Small intestine (tissue), 7 donors: Measurements from ENCODE around the gene WNT2B. TPM values are rescaled to one million over a fixed set of nuclear protein-coding genes. Genes with fewer than 3 reads are reported as not detected.
"Not testable (repeated sequence)": the region's sequence is repeated elsewhere in the genome, so short reads cannot be mapped to it uniquely, and the experiment has no call there.

Experiments
- DNase-seq, 2 donors: peaks; one replicate each; pipeline versions ENCODE4 v3.0.0 to v3.0.0-alpha.2; 2013
- FAIRE-seq: peaks from 2 replicates; lab custom pipeline; 2012; peaks lifted over from hg19 to GRCh38; lab: Jason Lieb, UNC
- H3K27ac ChIP-seq, 3 donors: one replicate each; pipeline ENCODE4 v1.5.1; 2013; ENCODE audit warnings: low read length in 2 of 3, mild to moderate bottlenecking in 2 of 3, control low read depth in 1 of 3, inconsistent platforms in 1 of 3, low read depth in 1 of 3, moderate library complexity in 1 of 3
- H3K27me3 ChIP-seq, 3 donors: one replicate each; pipeline ENCODE4 v1.6.1; 2013; ENCODE audit warnings: low read length in 3 of 3, inconsistent platforms in 1 of 3; ENCODE audit not compliant: control insufficient read depth in 3 of 3, insufficient read depth in 3 of 3
- H3K36me3 ChIP-seq, 3 donors: one replicate each; pipeline ENCODE4 v1.6.1; 2013; ENCODE audit warnings: low read length in 3 of 3, inconsistent platforms in 1 of 3, low read depth in 1 of 3, mild to moderate bottlenecking in 1 of 3, moderate library complexity in 1 of 3; ENCODE audit not compliant: control insufficient read depth in 3 of 3, insufficient read depth in 2 of 3
- H3K4me1 ChIP-seq, 3 donors: one replicate each; pipeline ENCODE4 v1.6.1; 2013; ENCODE audit warnings: low read length in 2 of 3, inconsistent platforms in 1 of 3, low read depth in 1 of 3, mild to moderate bottlenecking in 1 of 3, moderate library complexity in 1 of 3; ENCODE audit not compliant: control insufficient read depth in 3 of 3, insufficient read depth in 2 of 3
- H3K4me3 ChIP-seq, 3 donors: one replicate each; pipeline ENCODE4 v1.5.1; 2013; ENCODE audit warnings: low read length in 3 of 3, control low read depth in 1 of 3, inconsistent platforms in 1 of 3, low read depth in 1 of 3, mild to moderate bottlenecking in 1 of 3, moderate library complexity in 1 of 3
- H3K9me3 ChIP-seq, 2 donors: one replicate each; pipeline ENCODE4 v1.6.1; 2013; ENCODE audit warnings: low read depth in 1 of 2, low read length in 1 of 2; ENCODE audit not compliant: control insufficient read depth in 2 of 2, insufficient read depth in 1 of 2
- WGBS, 3 donors: extraction: QIAGEN DNeasy Blood & Tissue Kit; methylation state at CpG; one replicate each; pipeline ENCODE4 v1.1.7; 2013; 5-methylcytosine and 5-hydroxymethylcytosine counted together
- polyA plus RNA-seq, 4 donors: library from polyadenylated mRNA; stranded (reverse) in 3 of 4; unstranded in 1 of 4; fragments of 200-250 nt in 3 of 4; fragments of 120-200 nt in 1 of 4; gene quantifications; one replicate each; pipeline versions ENCODE4 v1.2.1 to v1.2.3, GENCODE V29; 2013
- donor health status: healthy with polysubstance abuse.
- donor health status: control.
- donor health status: control.
- donor health status: Bipolar disorder and iron deficiency.
- donor health status: healthy.

WNT2B gene
- polyA plus RNA-seq, 4 donors: 1.6 to 4.3 (median 3.6) TPM

DNA sequence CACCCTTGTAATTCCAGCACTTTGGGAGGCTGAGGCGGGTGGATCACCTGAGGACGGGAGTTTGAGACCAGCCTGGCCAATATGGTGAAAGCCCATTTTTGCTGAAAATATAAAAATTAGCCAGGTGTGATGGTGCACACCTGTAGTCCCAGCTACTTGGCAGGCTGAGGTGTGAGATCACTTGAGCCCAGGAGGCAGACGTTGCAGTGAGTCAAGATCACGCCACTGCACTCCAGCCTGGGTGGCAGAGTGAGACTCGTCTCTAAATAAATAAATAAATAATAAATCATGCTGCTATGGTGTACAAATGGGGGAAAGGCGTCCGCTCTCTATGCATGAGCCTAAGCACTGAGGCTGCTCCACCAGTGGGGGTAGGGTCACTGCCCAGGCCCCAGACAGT is 38.4 kb upstream of the WNT2B start:
- H3K27ac ChIP-seq, H3K4me1 ChIP-seq, FAIRE-seq, H3K27me3 ChIP-seq, H3K4me3 ChIP-seq, H3K36me3 ChIP-seq, H3K9me3 ChIP-seq, DNase-seq: not testable (repeated sequence)
- 91 to 96% (median 92%) methylated on average over 7 of the region's 7 CpGs for WGBS, 3 donors

DNA sequence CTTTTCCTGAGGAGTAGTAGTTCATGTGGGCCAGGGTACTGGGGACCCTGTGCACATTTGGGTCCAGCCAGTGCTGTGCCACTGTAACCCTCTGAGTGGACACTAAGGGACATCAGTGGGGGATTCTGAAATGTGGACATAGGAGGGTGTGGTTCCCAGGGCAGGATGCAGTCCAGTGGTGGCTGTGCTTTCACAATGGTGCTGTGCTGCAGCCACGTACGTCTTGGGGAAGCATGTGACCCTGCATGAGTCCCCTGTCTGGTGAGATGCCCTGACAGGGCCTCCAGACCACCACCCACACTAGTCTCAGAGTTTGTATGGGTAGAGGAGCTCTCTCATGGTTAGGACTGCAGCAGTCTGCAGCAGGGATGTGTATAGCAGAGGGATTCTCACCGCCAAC is 37.8 kb upstream of the WNT2B start:
- Histone ChIP-seq H3K9me3 (peaks cover 0 to 4% of the 10 kb centered on the region in 2 donors), H3K4me3 (no peak overlapping the region), H3K27me3 (no peaks in the 10 kb centered on the region), H3K36me3 (no peaks in the 10 kb centered on the region), H3K4me1 (peaks cover 0 to 5% (median 0%) of the 10 kb centered on the region in 3 donors), H3K27ac (no peak overlapping the region)
- WGBS, 3 donors: 62 to 87% (median 81%) methylated on average over 3 of the region's 3 CpGs
- DNase-seq (no peak), FAIRE-seq (no peak)

DNA sequence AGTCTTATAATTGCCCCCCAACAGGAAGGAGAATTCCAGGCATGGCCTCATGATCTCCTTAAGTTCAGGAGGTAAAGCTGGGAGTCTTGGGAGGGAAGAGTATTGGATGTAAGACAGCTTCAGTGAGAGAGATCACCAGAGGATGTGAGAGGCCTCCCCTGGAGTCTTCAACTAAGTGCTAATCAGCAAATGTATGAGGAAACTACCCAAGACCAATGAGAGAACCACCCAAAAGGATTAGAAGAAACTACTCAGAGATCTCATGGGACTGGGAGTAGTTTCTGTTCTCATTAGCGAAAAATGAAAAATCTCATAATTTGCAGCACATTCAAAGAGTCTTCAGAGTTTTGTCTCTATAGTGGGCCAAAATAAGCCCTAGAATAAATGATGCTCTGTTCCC is 36.6 kb upstream of the WNT2B start:
- 85 to 95% (median 90%) methylated on average over 1 of the region's 1 CpG for WGBS, 3 donors
- FAIRE-seq: no peak
- H3K36me3 ChIP-seq: no peaks in the 10 kb centered on the region

DNA sequence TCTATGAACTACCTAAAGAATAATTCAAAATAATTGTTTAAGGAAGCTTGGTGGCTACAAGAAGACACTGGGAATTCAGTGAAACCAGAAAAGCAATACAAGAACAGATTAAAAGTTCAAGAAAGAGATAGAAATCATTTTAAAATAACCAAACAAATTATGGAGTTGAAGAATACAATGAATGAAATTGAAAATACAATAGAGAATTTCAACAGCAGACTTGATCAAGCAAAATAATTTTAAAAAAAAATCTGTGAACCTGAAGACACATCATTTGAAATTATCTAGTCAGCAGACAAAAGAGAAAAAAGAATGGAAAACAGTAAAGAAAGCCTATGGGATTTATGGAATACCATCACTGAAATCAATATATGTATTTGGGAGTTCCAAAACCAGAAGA is 31.2 kb upstream of the WNT2B start:
- Histone ChIP-seq H3K9me3 (peaks cover 0 to 31% of the 10 kb centered on the region in 2 donors), H3K27me3 (no peaks in the 10 kb centered on the region), H3K4me3 (no peak overlapping the region), H3K36me3 (peaks cover 0 to 2% (median 0%) of the 10 kb centered on the region in 3 donors), H3K4me1 (no peaks in the 10 kb centered on the region), H3K27ac (no peak overlapping the region)
- FAIRE-seq (no peak), DNase-seq (no peak)

More for the DNA sequence above, 36.6 kb upstream of the WNT2B start:
- Histone ChIP-seq H3K4me1 (no peaks in the 10 kb centered on the region), H3K27me3 (no peaks in the 10 kb centered on the region), H3K4me3 (no peak overlapping the region), H3K27ac (no peak overlapping the region), H3K9me3 (peaks cover 0 to 12% of the 10 kb centered on the region in 2 donors)
- no peak for DNase-seq

DNA sequence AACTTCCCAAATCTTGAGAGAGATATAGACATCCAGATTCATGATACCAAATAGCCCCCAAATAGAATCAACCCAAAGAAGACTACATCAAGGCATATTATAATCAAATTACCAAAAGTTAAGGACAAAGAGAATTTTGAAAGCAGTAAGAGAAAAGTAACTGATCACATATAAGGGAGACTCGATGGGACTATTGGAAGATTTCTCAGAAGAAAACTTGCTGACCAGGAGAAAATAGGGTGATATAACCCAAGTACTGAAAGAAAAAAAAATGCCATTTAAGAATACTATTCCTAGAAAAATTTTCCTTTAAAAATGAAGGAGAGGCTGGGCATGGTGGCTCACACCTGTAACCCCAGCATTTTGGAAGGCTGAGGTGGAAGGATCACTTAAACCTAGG is 30.5 kb upstream of the WNT2B start:
- FAIRE-seq (no peak), DNase-seq (no peak)
- H3K27ac ChIP-seq: no peak overlapping the region
- H3K4me1 ChIP-seq: no peaks in the 10 kb centered on the region
- no peaks in the 10 kb centered on the region for H3K27me3 ChIP-seq
- no peak overlapping the region for H3K4me3 ChIP-seq
- H3K36me3 ChIP-seq: peaks cover 0 to 2% (median 0%) of the 10 kb centered on the region in 3 donors
- 91 to 97% (median 96%) methylated on average over 1 of the region's 1 CpG for WGBS, 3 donors
- peaks cover 0 to 31% of the 10 kb centered on the region in 2 donors for H3K9me3 ChIP-seq

DNA sequence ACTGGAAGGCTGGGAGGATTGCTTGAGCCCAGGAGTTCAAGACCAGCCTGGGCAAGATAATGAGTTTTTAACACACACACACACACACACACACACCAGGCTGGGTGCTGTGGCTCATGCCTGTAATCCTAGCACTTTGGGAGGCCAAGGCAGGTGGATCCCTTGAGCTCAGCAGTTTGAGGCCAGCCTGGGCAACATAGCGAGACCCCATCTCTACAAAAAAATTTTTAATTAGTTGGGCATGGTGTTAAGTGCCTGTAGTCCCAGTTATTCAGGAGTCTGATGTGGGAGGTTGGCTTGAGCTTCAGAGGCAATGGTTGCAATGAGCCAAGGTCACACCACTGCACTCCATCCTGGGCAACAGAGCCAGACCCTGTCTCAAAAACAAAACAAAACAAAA is 22.7 kb upstream of the WNT2B start:
- DNase-seq, H3K4me1 ChIP-seq, H3K36me3 ChIP-seq, FAIRE-seq, H3K27ac ChIP-seq, H3K9me3 ChIP-seq, H3K27me3 ChIP-seq, H3K4me3 ChIP-seq: not testable (repeated sequence)
- 80 to 95% (median 92%) methylated on average over 1 of the region's 1 CpG for WGBS, 3 donors

DNA sequence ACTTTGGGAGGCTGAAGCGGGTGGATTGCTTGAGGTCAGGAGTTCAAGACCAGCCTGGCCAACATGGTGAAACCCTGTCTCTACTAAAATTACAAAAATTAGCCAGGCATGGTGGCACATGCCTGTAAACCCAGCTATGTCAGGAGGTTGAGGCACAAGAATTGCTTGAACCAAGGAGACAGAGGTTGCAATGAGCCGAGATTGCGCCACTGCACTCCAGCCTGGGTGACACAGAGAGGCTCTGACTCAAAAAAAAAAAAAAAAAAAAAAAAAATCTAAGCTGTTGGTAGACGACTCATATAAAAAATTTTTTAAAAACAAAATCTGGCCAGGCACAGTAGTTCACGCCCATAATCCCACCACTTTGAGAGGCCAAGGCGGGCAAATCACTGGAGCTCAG is 21.1 kb upstream of the WNT2B start:
- H3K36me3 ChIP-seq, H3K4me3 ChIP-seq, FAIRE-seq, H3K27ac ChIP-seq, H3K9me3 ChIP-seq, DNase-seq, H3K27me3 ChIP-seq, H3K4me1 ChIP-seq: not testable (repeated sequence)
- 84 to 94% (median 84%) methylated on average over 6 of the region's 6 CpGs for WGBS, 3 donors

DNA sequence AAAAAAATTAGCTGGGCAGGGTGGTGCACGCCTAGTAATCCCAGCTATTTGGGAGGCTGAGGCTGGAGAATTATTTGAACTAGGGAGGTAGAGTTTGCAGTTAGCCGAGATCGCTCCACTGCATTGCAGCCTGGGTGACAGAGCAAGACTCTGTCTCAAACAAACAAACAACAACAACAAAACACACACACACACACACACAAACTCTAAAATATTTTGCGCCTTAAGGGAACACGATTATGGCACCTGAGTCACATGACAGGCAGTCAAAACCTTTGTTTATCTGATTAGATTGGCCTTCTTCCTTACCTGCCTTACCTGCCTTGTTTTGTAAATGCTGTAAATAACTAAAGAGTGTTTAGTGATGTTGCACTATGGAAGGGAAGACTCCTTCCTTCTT is 20.6 kb upstream of the WNT2B start:
- no peaks in the 10 kb centered on the region for H3K36me3 ChIP-seq
- DNase-seq: no peak
- 92 to 93% (median 93%) methylated on average over 5 of the region's 5 CpGs for WGBS, 3 donors
- no peak overlapping the region for H3K4me3 ChIP-seq
- H3K4me1 ChIP-seq: no peaks in the 10 kb centered on the region
- H3K9me3 ChIP-seq: no peaks in the 10 kb centered on the region
- FAIRE-seq: no peak
- H3K27ac ChIP-seq: no peak overlapping the region
- no peaks in the 10 kb centered on the region for H3K27me3 ChIP-seq

DNA sequence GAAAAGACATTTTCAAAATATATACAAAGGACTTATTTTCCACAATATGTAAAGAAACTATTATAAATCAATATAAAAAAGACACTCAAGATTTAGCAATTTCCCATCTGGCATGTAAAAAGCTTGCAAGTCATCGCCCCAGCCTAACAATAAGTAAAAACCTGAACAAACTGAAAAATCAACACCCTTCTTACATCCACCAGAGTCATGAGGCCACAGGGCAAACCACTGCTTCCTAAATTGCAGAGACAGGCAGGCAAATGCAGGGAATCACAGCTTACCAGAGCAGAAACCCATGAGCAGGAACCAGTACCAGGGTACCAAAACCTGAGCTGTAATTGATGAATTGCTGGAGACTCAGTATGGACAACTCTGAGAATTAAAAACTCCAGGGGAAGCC is 16.7 kb upstream of the WNT2B start:
- no peaks in the 10 kb centered on the region for H3K36me3 ChIP-seq
- H3K9me3 ChIP-seq: no peaks in the 10 kb centered on the region
- H3K27ac ChIP-seq: no peak overlapping the region
- 72 to 95% (median 90%) methylated on average over 1 of the region's 1 CpG for WGBS, 3 donors
- no peak overlapping the region for H3K4me3 ChIP-seq
- DNase-seq (no peak), FAIRE-seq (no peak)
- H3K4me1 ChIP-seq: no peaks in the 10 kb centered on the region
- no peaks in the 10 kb centered on the region for H3K27me3 ChIP-seq
